ENCODE results near the gene RTP2.

Gene RTP2

DNA sequence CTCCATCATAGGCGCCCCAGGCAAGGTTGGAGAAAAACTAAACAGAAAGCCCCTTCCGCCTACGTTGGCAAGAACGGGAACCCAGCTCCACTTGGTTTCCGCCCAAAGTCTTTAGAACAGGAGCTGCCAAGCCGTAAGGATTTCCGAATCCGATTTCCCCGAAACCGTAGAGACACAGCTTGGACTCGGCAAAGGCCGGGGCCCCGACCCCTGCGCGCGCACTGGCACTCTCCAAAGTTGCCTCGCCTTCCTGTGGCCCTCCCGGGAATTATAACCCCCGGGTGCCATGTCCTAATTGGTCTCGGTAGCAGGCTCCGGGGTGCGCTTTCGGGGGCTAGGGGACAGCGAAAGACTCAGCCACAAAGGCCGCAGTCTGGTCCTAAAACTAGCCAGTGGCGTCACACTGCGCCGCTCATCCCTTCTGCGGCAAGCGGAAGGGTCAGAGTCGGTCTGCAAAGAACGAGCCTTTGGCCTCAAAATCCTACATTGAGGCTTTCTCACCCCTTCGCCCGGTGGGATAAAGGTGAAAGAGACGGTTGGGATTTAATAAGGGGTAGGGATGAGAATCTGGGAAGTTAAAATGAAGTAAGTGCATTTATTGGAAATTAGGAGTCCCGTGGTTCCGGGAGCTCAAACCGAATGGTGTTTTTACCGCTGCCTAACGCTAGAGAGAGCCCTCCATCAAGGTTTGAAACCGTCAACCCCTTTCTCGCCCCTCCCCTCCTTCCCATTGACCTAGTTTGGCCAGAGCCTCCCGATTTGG is 36.2 kb upstream of the RTP2 start:
- DNase-seq (ENCODE audit: low read depth in 3 of 3): peak in 2 of 3 experiments; percentile 54 to 64

DNA sequence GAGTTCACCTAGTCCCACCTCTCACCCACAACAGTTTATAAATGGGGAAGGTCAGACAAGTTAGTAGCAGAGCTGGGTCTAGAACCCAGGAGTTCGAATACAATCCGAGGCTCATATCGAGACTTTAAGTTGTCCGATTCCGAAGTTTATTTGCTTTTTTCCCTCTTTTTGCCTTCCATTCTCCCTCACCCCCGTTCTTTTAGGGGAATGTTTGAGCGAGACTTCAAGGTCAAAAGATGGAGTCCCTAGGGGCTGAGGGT is 35.6 kb upstream of the RTP2 start:
- DNase-seq (ENCODE audit: low read depth in 3 of 3): no peak

DNA sequence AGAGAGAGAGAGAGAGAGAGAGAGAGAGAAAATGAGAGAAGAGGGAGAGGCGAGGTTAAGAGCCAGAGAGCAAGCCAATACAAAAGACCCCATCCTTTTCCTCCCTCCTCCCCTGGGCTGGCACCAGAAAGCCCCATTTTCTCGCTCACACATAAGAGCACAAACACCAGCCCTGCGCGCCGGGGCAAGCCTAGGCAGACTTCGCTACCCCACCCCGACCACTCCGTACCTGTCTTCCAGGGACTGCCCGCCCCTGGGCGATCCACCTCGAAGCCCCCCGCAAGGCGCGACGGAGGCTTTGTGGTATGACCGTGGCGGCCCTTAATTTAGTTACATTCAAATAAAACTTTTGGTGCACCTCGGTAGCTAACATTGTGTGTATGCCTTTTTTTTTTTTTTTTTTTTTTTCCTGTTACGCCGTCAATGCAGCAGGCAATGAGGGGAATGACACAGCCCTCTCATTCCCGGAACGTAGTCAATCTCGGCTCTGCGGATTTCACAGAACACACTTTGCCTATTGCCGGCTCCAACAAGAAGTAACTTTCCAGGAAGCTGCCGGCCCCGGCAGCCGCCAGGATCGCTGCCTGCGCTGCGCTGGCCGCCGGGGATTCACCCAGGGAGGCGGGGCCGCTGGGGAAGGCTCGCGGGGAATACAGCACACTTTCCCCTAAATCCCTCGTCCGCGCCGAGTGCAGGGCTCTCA is 35.2 kb upstream of the RTP2 start:
- DNase-seq (ENCODE audit: low read depth in 3 of 3): peak in 1 of 3 experiments; percentile 52

DNA sequence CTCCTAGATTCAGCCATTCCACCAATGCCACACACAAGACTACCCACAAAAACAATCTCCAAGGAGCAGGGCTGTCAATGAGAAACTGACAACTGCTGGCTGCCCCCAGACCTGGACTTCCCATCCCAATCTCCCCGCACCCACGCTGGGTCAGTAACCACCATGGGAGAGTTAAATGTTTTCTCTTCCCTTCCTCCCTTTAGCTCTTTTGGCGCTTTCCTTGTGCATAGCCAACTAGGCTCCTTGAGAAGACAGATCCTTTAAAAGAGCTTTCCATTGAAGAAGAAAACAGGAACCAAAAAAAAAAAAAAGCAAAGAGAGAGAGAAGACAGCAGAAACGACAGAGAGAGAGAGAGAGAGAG is 34.6 kb upstream of the RTP2 start:
- DNase-seq (ENCODE audit: low read depth in 3 of 3): no peak

DNA sequence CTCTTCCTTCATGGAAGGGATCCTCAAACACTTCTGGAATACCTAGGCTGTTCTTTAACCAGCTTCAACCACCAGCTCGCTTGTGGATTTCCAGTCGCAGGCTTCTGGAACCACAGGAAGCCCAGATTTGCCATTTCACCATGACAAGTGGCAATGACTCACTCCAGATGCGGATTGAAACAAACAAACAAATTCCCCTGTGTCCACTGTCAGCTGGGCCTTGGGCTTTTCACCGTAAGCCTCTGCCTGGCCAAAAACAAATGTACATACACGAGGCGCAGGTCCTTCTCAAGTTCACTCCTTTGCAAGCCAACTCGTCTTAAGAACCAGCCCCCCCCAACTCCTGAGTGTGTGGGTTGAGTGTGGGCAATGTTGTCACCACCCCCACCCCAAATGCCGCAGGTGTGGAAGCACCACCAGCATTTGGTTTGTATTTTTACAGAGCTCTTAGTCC is 34.1 kb upstream of the RTP2 start:
- no peak for DNase-seq (ENCODE audit: low read depth in 3 of 3)

DNA sequence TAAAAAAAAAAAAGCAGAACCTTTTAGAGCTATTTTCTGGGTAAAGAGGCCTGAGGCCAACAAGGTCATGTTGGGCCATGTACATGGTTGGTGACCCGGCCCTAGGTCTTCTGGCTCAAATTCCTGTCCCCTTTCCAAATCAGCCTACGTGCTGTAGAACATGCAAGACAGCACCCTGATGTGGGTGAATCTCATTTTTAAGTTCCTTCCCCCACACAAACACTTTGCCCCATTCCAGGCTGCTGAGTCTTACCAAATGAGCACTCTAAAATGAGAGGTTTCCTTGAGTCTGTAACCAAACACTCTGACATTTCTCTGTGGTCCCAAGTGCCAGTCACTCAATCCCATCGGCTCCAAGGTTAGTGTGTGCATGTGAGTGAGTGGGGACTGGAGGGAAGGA is 33.5 kb upstream of the RTP2 start:
- no peak for DNase-seq (ENCODE audit: low read depth in 3 of 3)

DNA sequence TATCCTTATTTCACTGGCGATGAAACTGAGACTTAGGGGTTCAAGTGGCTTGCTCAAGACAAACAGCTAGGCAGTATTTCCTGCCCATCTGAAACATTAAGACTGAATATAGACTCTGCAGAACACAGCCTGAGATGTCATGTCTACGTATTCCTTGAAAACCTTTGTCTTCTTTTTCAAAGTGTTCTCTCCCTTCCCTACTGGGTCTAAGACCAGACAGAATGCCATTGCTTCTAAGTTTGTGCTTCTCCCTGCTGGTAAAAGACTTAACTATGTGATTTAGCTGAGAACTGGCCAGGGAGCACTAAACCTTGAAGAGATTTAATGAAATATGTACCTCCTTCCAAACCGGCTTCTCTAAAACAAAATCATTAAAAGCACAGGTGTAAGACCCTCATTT is 33.0 kb upstream of the RTP2 start:
- no peak for DNase-seq (ENCODE audit: low read depth in 3 of 3)

DNA sequence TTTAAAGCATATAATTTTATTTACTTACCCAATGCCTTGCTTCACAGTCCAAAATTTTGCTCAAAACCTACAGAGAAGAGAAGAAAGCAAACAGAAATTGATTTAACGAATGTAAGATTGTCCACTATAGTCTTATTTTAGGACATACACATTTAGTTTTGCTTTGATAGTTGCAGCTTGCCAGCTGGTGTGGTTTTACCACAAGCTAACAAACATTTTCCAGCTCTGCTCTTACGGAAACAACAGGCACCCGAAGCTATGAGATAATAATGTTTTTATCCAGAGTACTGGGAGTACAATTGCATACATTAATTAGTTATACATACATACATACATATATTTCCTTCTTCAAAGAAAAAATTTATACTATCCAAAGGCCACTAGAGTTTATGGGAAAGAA is 32.5 kb upstream of the RTP2 start:
- no peak for DNase-seq (ENCODE audit: low read depth in 3 of 3)

DNA sequence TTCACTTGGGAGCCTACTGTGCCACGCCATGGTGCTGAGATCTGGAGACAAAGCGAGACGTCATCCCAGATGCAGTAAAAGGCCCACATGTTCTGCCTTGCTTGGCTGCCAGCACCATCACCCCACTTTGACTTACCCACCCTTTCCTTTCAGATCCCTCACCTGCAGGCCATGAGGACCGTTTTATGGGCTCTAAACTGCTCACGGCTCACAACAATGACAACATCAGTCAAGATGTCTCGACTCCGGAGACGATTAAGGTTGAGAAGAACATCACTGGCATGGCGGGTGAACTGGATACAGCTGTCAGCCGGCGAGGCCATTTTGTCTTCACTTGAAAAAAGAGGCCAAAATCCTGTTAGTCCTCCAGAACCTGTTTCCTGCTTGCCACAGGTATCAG is 31.0 kb upstream of the RTP2 start:
- DNase-seq (ENCODE audit: low read depth in 3 of 3): no peak

DNA sequence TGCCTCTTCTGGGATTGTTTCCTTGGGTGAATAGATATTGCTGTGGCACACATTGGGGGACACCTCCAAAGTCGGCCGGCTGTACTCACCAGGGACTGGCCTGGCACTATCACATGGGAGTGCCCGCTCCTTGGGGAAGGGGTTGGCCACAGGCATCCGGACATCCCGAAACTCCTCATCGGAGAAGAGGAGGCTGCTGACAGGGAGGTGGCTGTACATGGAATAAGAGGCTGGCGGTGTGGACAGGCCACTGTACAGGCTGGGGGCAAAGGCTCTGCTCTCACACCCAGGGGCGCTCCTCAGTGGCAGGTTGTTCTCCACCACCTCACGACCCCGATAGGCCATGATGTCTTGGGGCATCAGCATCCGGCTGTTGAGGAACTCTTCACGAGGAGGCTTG is 27.2 kb upstream of the RTP2 start:
- DNase-seq (ENCODE audit: low read depth in 3 of 3): no peak

DNA sequence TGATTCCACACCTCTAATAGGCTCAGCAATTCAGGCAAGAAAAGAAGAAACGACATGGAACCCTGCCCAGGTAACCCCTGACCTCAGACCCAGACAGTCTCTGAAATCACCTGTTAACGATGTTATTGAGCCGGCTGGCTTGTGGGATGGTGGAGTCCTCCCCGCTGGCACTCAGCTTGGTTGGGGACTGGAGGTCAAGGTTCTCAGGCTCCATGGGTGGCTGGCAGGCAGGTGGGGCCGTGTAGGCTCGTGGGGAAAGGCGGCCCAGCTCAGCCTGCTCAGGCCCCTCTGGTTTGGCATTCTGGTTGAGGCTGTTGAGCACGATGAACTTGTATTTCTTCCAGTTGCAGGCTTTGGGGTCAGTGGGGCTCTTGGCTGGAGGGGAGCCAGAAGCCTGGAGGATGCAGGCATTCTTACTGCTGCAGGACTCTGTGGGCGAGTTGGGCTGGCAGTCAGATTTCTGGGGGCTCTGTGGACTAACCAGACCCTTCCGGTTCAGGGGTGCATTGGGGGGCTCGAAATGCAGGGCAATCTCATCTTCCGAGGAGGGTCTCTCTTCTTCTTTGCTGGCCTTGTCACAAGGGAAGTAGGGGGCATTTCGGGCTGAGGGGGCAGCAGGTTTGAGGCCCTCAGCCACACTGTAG is 26.7 kb upstream of the RTP2 start:
- no peak for DNase-seq (ENCODE audit: low read depth in 3 of 3)

DNA sequence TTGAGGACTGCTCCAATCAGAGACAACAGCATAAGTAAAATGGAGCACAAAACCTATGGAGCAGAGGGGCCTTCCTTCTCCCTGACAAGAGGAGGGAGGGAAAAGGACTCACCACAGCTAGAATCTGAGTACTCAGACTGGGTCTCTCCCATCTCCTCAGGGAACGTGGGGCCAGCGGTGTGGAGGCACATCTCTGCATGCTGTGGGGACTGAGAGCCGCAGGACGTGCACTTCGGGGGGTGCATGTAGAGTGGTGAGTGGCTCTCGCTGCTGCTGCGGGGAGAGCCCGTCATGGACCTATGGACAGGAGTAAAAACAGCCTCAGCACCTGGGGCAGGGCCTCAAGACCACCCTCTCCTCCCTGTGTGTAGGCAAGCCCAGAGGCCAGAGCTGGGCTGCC is 25.9 kb upstream of the RTP2 start:
- DNase-seq (ENCODE audit: low read depth in 3 of 3): no peak

DNA sequence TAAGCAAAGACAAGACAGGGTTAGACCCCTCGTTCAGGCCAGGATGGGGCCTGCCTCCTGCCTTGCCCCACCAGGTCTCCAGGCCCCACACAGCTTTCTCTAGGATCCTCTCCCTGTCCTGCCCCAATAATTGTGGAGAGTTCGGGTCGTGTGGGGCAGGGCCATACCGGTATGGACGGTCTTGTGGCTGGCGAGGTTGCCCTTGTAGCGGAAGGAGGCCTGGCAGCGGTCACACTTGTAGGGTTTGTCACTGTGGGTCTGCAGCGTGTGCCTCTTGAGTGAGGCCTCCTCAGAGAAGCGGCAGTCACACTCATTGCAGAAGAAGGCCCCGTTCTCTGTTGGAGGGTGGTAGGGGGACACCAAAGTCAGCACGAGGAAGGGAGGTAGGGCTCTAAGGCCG is 24.2 kb upstream of the RTP2 start:
- DNase-seq (ENCODE audit: low read depth in 3 of 3): no peak

DNA sequence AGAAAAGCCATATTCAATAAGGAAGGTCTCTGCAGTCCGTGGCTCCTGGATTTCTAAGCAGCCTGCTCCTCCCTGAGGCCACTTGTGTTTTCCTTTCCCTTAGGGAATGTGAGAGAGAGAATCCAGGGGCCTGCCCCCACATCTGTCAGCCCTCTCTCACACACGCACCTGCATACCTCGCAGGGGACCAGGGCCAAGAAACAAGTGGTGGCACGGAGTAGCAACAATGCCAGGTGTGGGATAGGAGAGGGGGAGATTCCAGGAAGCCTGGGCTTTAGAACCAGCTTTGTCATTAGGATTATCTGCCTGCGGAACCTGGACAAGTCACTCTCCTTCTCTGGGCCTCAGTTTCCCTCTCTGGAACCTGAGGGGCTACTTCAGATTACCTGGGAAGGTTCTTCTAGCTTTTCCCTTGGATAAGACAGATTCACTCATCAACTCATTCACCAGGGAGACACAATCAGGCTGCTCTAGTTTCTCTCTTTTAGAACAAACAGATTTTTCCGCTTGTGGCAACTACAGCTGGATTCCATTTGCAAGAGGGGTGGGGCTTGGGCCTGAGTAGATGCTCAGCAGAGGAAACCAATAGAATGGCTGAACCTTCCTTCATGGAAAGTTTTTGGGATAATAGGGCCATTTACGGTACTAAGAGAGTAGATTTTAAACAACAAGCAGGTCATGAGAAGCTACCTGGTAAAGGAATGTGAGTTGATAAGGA is 23.5 kb upstream of the RTP2 start:
- no peak for DNase-seq (ENCODE audit: low read depth in 3 of 3)

DNA sequence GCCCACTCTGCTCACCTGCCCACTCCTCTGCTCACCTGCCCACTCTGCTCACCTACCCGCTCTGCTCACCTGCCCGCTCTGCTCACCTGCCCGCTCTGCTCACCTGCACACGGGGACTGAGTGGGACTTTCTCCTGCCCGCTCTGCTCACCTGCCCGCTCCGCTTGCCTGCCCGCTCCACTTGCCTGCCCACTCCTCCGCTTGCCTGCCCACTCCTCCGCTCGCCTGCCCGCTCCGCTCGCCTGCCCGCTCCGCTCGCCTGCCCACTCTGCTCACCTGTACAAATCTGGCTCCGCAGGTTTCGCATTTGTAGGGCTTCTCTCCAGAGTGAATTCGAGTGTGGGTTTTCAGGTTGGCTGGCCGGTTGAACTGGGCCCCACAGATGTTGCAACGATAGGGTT is 22.9 kb upstream of the RTP2 start:
- DNase-seq (ENCODE audit: low read depth in 3 of 3): no peak

DNA sequence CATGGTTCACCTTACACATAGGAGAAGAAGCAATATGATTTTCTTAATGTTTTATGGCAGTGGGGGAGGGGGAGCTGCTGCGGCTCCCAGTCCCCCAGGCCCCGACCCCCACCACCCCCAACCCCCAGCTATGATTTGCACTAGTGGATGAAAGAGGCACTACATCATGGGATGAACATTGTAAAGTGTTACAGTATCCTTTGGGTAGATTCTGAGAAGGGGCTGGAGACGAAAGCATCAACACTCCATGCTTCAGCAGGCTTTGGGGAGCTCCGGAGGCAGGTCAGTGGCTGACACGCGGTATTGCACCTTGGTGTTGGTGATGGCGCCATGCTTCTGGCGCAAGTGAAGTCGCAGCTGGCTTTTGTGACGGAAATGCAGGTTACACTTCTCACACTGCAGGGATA is 19.9 kb upstream of the RTP2 start:
- DNase-seq (ENCODE audit: low read depth in 3 of 3): no peak

DNA sequence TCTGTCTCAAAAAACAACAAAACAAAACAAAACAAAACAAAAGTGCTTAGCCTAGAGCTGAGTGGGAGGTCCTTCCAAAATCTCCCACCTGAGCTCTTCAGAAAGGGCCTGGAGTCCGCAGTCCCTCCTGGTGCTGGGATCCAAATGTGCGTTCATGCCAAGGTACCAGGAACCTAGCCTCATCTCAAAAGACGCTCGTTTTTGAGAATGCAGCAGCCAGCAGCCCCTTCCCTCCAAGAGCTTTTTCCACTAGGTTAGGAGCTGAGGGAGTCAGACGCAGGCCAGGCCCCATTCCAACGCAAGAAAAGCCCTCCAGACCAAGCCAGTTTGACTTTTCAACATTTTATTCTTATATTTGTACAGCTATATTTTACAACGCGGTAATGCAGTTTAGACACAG is 18.7 kb upstream of the RTP2 start:
- no peak for DNase-seq (ENCODE audit: low read depth in 3 of 3)

DNA sequence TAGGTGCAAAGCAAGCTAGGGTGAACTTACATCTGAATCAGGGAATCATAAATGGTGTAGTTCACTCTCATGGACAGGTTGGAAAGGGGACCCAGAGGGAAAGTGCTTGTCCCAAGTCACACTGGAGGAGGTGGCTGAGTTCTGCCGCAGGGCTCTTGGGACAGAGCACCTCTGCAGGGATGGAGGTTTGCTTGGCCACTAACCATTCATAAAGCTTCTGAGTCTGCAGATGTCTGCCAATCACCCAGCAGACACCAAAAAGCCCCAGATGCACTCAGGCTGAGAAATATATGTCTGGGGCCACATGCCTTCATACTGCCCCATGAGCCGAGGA is 17.9 kb upstream of the RTP2 start:
- DNase-seq (ENCODE audit: low read depth in 3 of 3): no peak

DNA sequence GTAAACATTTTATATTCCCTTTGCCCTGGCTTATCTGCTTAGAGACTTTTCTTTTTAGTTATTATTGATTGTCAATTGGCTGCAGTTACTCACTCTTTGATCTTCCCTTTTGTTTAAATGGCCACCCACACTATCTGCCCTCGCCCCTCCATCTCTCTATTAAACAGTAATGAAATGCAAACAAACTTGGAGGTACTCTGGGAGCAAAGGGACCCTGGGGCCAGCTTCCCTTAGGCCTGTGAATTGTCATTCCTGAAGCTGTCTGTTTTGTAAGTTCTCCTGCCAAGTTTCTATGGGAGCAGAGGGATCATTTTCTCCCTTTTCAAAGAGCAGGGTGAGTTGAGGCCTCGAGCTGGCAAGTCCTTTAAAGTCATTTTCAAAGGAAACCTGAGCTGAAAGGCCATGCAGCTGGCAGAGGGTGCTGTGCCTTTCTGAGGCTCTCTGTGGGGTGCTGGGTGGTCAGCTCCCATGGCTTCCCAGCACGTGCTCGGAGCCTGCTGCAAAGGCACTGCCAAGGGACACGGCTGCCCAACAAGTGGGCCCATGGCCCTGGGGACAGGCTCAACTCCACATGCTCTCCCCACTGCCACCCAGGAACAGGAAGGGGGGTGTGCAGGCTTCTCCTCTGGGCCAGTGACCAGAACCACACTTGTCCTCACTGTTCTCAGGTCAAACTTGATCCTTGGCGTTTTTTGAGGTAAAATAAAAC is 17.4 kb upstream of the RTP2 start:
- no peak for DNase-seq (ENCODE audit: low read depth in 3 of 3)

DNA sequence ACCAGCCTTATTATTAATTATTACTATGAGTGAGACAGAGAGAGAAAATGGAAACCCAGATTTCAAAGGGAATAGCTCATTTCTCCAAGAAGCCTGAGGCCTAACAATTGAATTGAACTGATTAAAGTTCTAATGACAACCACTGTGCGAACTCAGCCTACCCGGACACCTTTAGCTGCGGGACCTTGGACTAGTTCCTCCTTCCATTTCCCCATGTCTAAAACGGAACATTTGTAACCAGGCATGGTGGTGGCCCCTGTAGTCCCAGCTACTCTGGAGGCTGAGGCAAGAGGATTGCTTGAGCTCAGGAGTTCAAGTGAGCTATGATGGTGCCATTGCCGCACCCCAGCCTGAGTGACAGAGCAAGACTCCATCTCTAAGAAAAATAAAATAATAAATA is 16.4 kb upstream of the RTP2 start:
- no peak for DNase-seq (ENCODE audit: low read depth in 3 of 3)

DNA sequence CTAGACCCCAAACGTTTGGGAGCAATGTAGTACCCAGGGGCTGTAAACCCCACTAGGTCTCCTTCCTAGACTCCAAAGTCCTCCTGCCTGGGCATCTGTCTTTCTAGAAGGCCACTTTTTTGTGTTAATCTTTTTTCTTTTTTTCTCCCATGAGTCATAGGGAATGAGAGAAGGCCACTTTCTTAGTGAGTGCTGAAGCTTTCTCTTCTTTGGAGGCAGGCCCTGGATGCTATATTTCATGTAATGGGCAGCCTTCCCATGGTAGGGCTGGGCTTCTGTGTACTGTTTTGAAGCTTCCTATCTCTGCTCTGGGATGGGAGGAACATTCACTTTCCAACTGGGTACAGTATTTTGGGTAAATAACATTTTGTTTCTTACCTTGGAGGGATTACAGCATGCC is 15.2 kb upstream of the RTP2 start:
- DNase-seq (ENCODE audit: low read depth in 3 of 3): no peak

DNA sequence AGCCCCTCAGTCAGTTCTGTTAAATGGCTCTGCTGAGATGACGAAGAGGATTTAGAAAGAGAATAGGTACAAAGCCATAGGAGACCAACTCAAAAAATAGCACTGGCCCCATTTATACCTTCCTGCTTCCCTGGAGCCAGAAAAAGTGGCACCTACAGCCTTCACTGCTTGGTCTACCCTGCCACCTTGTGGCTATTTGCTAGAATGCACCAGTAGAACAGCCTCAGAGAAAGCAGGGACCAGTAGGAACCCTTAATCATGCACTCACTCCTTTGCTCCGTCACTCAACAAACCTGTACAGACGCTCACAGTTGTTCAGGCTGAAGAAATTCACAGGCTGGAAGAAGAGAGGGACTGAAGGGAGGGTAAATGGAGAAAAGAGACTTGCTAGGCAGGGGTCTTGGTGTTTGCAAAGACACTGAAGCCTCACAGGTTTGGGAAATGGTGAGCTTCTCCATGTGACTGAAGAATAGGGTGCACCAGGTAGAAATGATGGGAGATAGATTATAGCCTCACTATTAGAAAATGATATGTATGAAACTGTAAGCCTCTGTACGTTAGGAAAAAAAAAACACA is 12.1 kb upstream of the RTP2 start:
- DNase-seq (ENCODE audit: low read depth in 3 of 3): peak; percentile 57 to 65 (median 58)
